ENCODE results near the gene GAS2L3. TPM values are rescaled to one million over a fixed set of nuclear protein-coding genes. Genes with fewer than 3 reads are reported as not detected.
A peak's percentile ranks its signal among the peaks of the same experiment; 100 is the strongest.

GAS2L3 gene
- total and polyA plus RNA-seq, 9 of the 15 experiments (the other 6 are each of a cell fraction or from before 2014, with no cell fraction given) = 1.5 to 9.8 (median 3.5) TPM

GRCh38 chr12:100573292-100574186 lies at the start of gene GAS2L3 (continued):
- TF ChIP-seq RBFOX2 (IDR thresholded peaks at IDR 0.05; ENCODE audit: low read depth, low read length) = peak; percentile 74
- no peak for TF ChIP-seq ZNF41 (CRISPR knock-in tag; conservative IDR thresholded peaks at IDR 0.05)
- peak; percentile 77 for TF ChIP-seq MAX (CRISPR knock-in tag; IDR thresholded peaks at IDR 0.05)
- 0 out of 2 replicates have a peak, but pooled peaks have one; percentile 32 for TF ChIP-seq ATF6 (CRISPR knock-in tag; IDR thresholded peaks at IDR 0.05)
- TF ChIP-seq ATF1 (CRISPR knock-in tag; IDR thresholded peaks at IDR 0.05) = no peak
- peak; percentile 20; the same call in 1 of the 2 replicates for TF ChIP-seq ATF1 (tag; IDR thresholded peaks at IDR 0.05)
- TF ChIP-seq ZFX (CRISPR knock-in tag; IDR thresholded peaks at IDR 0.05) = peak; percentile 63
- TF ChIP-seq RBM14 (IDR thresholded peaks at IDR 0.05; ENCODE audit: borderline replicate concordance, insufficient read depth, low read depth, low read length) = no peak
- no peak for TF ChIP-seq RCOR1 (IDR thresholded peaks at IDR 0.05; ENCODE audit: borderline replicate concordance in 1 of 2, low read depth in 2 of 2, low read length in 2 of 2)
- no peak for TF ChIP-seq ZNF707 (CRISPR knock-in tag; conservative IDR thresholded peaks at IDR 0.05)
- TF ChIP-seq MBD1 (CRISPR knock-in tag; IDR thresholded peaks at IDR 0.05) = no peak
- TF ChIP-seq BHLHE40 (IDR thresholded peaks at IDR 0.05; ENCODE audit: low read length) = peak; percentile 92
- no peak for TF ChIP-seq ZNF778 (CRISPR knock-in tag; IDR thresholded peaks at IDR 0.05)
- 0 out of 4 replicates have a peak, but pooled peaks of 1 of the 2 experiments have one; percentile 3 for TF ChIP-seq MAZ (CRISPR knock-in tag; conservative IDR thresholded peaks at IDR 0.05 in 1 of 2, IDR thresholded peaks at IDR 0.05 in 1 of 2)
- no peak for TF ChIP-seq FOXK1 (CRISPR knock-in tag; IDR thresholded peaks at IDR 0.05; ENCODE audit: borderline replicate concordance)
- TF ChIP-seq RREB1 (CRISPR knock-in tag; IDR thresholded peaks at IDR 0.05) = no peak
- no peak for TF ChIP-seq MCM3 (IDR thresholded peaks at IDR 0.05)
- TF ChIP-seq PHTF2 (CRISPR knock-in tag; IDR thresholded peaks at IDR 0.05) = no peak
